Activated CD8-positive, alpha-beta T cell treated with anti-CD3 and anti-CD28 coated beads for 36 hours (primary cell): ENCODE results near the gene ZMYND11. TPM values are rescaled to one million over a fixed set of nuclear protein-coding genes. Genes with fewer than 3 reads are reported as not detected.

Source experiments
- ATAC-seq: fragments of 200-7000 bp; cut with Tn5 transposase; one replicate; pipeline ENCODE4 v1.10.0; 2021; ENCODE audit warnings: mild to moderate bottlenecking, moderate library complexity
- CTCF ChIA-PET: fragments of 350-600 bp; sonication (Branson Sonifier 250); formaldehyde crosslinking; loops from one replicate; lab custom pipeline; 2021; ENCODE audit warnings: antibody characterized with exemption; lab: Charles Lee
- POLR2A ChIA-PET: fragments of 350-600 bp; sonication (Branson Sonifier 250); formaldehyde crosslinking; loops from one replicate; lab custom pipeline; 2021; ENCODE audit warnings: antibody characterized with exemption; lab: Charles Lee
- DNase-seq: peaks from one replicate; pipeline ENCODE4 v3.0.0-alpha.2; 2020
- H3K27ac Mint-ChIP-seq: one replicate; pipeline ENCODE4 v1.8.0; 2021; ENCODE audit warnings: mild to moderate bottlenecking, mixed read lengths
- H3K27me3 Mint-ChIP-seq: one replicate; pipeline ENCODE4 v1.8.0; 2021; ENCODE audit warnings: mixed read lengths
- H3K36me3 Mint-ChIP-seq: one replicate; pipeline ENCODE4 v1.8.0; 2021; ENCODE audit warnings: low read depth, mixed read lengths
- H3K4me1 Mint-ChIP-seq: one replicate; pipeline ENCODE4 v1.8.0; 2021; ENCODE audit warnings: low read depth, mixed read lengths
- H3K4me3 Mint-ChIP-seq: one replicate; pipeline ENCODE4 v1.8.0; 2021; ENCODE audit warnings: mild to moderate bottlenecking, moderate library complexity, mixed read lengths
- H3K9me3 Mint-ChIP-seq: one replicate; pipeline ENCODE4 v1.8.0; 2021; ENCODE audit warnings: mixed read lengths
- CTCF ChIP-seq: fragments of 200-600 bp; IDR thresholded peaks from one replicate; pipeline ENCODE4 v1.8.0; 2022; ENCODE audit warnings: antibody characterized with exemption, mild to moderate bottlenecking
- intact Hi-C: fragments of 100-400 bp; cut with micrococcal nuclease; formaldehyde crosslinking; loops from one replicate; pipeline ENCODE4 v1.10.0; 2022
- total RNA-seq, 2 experiments: library from RNA; stranded (reverse); gene quantifications; one replicate each; pipeline ENCODE4 v1.2.3, GENCODE V29; 2021

The ZMYND11 gene
- total RNA-seq, 2 experiments from 2014 or later = 14.9 to 16.8 TPM

GRCh38 chr10:288316-289200 is 153.3 kb downstream of the ZMYND11 start:
- ChIA-PET CTCF (interaction anchor here (0.8 kb wide), 1 partner anchor 147 kb away, joined by 3 read pairs; no protein-coding TSS in a partner anchor), POLR2A (interaction anchor here (1.2 kb wide), 1 partner anchor 9 kb away, joined by 3 read pairs; no protein-coding TSS in a partner anchor)
- Mint-ChIP-seq H3K27ac (no peak overlapping the region), H3K4me3 (no peak overlapping the region), H3K9me3 (no peaks in the 10 kb centered on the region), H3K4me1 (peaks cover 8% of the 10 kb centered on the region), H3K27me3 (no peaks in the 10 kb centered on the region), H3K36me3 (no peaks in the 10 kb centered on the region)
- intact Hi-C loops = no loop called here
- DNase-seq (no peak), ATAC-seq (no peak)
- TF ChIP-seq CTCF = no peak

GRCh38 chr10:289581-289980 is 154.3 kb downstream of the ZMYND11 start:
- intact Hi-C loops = no loop called here
- POLR2A ChIA-PET = no interaction called here

GRCh38 chr10:290026-290725 is 154.9 kb downstream of the ZMYND11 start:
- no peaks in the 10 kb centered on the region for H3K9me3 Mint-ChIP-seq
- intact Hi-C loops = no loop called here
- TF ChIP-seq CTCF = no peak
- DNase-seq = no peak
- H3K4me3 Mint-ChIP-seq = no peak overlapping the region
- H3K27me3 Mint-ChIP-seq = no peaks in the 10 kb centered on the region
- no peak overlapping the region for H3K27ac Mint-ChIP-seq
- ChIA-PET POLR2A (no interaction called here), CTCF (no interaction called here)
- H3K36me3 Mint-ChIP-seq = no peaks in the 10 kb centered on the region
- no peak for ATAC-seq
- no peaks in the 10 kb centered on the region for H3K4me1 Mint-ChIP-seq

More at GRCh38 chr10:289581-289980, 154.3 kb downstream of the ZMYND11 start:
- ATAC-seq = no peak
- CTCF ChIA-PET = no interaction called here
- DNase-seq = no peak
- no peak for TF ChIP-seq CTCF
- H3K4me1 Mint-ChIP-seq = no peaks in the 10 kb centered on the region
- H3K36me3 Mint-ChIP-seq = no peaks in the 10 kb centered on the region
- H3K27ac Mint-ChIP-seq = no peak overlapping the region
- H3K9me3 Mint-ChIP-seq = no peaks in the 10 kb centered on the region
- H3K27me3 Mint-ChIP-seq = no peaks in the 10 kb centered on the region
- no peak overlapping the region for H3K4me3 Mint-ChIP-seq

- intact Hi-C loops = no loop called here
- H3K9me3 Mint-ChIP-seq = no peaks in the 10 kb centered on the region
- H3K27me3 Mint-ChIP-seq = no peaks in the 10 kb centered on the region
- DNase-seq (no peak), ATAC-seq (no peak)
- H3K27ac Mint-ChIP-seq = no peak overlapping the region
- ChIA-PET CTCF (no interaction called here), POLR2A (no interaction called here)
- no peaks in the 10 kb centered on the region for H3K36me3 Mint-ChIP-seq
- H3K4me3 Mint-ChIP-seq = no peak overlapping the region
- TF ChIP-seq CTCF = no peak
- H3K4me1 Mint-ChIP-seq = no peaks in the 10 kb centered on the region
Measured at GRCh38 chr10:293636-294035, 158.4 kb downstream of the ZMYND11 start.

- no peaks in the 10 kb centered on the region for H3K36me3 Mint-ChIP-seq
- no peak for TF ChIP-seq CTCF
- H3K4me3 Mint-ChIP-seq = no peak overlapping the region
- H3K27me3 Mint-ChIP-seq = no peaks in the 10 kb centered on the region
- H3K27ac Mint-ChIP-seq = no peak overlapping the region
- ChIA-PET POLR2A (interaction anchor here (1.0 kb wide), 1 partner anchor 9 kb away, joined by 3 read pairs; no protein-coding TSS in a partner anchor), CTCF (no interaction called here)
- H3K4me1 Mint-ChIP-seq = no peaks in the 10 kb centered on the region
- ATAC-seq (no peak), DNase-seq (no peak)
- intact Hi-C loops = no loop called here
- no peaks in the 10 kb centered on the region for H3K9me3 Mint-ChIP-seq
Measured at GRCh38 chr10:297567-297966, 162.3 kb downstream of the ZMYND11 start.
